BJ (cell line): ENCODE measurements around the gene ZC3H12A. TPM values are rescaled to one million over a fixed set of nuclear protein-coding genes. Genes with fewer than 3 reads are reported as not detected.

ENCODE experiments used
- CTCF ChIA-PET: fragments of 350-600 bp; formaldehyde crosslinking; extraction: SDS; loops from one replicate; lab custom pipeline; 2021; ENCODE audit warnings: antibody characterized with exemption, inconsistent platforms; lab: Yijun Ruan, JAX
- POLR2A ChIA-PET: fragments of 300-600 bp; sonication (Branson Sonifier 250); formaldehyde crosslinking; extraction: SDS; loops from one replicate; lab custom pipeline; 2021; ENCODE audit warnings: antibody characterized with exemption; lab: Charles Lee
- DNase-seq: peaks from one replicate; pipeline ENCODE4 v3.0.0-alpha.2; 2011; ENCODE audit warnings: low read depth
- H3K27me3 ChIP-seq: 2 replicates; pipeline ENCODE4 v1.6.0; 2011; ENCODE audit warnings: low read length; ENCODE audit not compliant: control insufficient read depth, insufficient read depth
- H3K36me3 ChIP-seq: 2 replicates; pipeline ENCODE4 v1.5.1; 2011; ENCODE audit warnings: low read length; ENCODE audit not compliant: control insufficient read depth, insufficient read depth
- H3K4me3 ChIP-seq: 2 replicates; pipeline ENCODE4 v1.5.1; 2011; ENCODE audit warnings: low read depth, mild to moderate bottlenecking, control low read depth, low read length
- CTCF ChIP-seq: IDR thresholded peaks from 2 replicates; pipeline ENCODE4 v1.5.1; 2011; ENCODE audit warnings: low read depth, mild to moderate bottlenecking, control low read depth, inconsistent platforms, low read length, moderate library complexity; ENCODE audit not compliant: insufficient read depth
- polyA plus RNA-seq: library from polyadenylated mRNA; depleted of rRNA; stranded (reverse); fragments of >200 nt; gene quantifications from 2 replicates; pipeline ENCODE4 v1.2.3, GENCODE V29; 2011

Gene ZC3H12A
- polyA plus RNA-seq, 1 experiment, result 8.9 TPM

DNA sequence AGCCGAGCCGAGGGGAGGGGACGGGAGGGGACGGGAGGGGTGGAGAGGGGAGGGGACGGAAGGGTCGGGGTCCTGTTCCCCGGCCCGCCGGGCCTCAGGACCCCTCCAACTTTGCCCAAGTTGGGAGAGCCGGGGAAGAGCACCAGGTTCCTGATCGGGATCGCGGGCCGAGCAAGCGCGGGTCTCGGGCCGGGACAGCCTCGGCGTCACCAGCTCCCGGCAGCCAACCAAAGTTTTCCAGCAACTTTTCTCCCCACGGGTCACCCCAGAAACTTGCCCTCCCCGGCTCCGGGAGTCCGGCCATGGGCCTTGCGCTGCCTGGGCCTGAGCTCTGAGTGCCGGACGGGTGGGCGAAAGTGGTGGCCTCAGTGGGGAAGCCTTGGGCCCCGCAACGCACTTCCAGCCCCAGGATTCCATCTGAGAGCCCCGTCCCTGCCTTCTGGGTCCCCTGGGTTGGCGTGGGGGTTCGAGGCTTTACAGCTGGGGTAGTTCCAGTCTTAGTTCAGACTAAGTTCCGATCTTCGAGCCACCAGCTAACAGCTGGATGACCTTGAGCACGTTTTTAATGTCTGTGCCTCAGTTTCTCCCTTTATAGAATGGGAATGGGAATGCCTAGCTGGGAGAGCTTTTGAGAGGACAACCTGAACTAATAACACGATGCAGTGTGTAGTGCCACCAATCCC lies 458 bp downstream of the ZC3H12A start:
- CTCF ChIA-PET, result interaction anchor here (0.5 to 10.0 kb wide), 4 partner anchors 8 to 207 kb away, joined by 3 to 116 read pairs (median 22); no protein-coding TSS in a partner anchor
- Histone ChIP-seq H3K4me3 (peak overlapping the region; percentile 75), H3K27me3 (no peaks in the 10 kb centered on the region), H3K36me3 (peaks cover 2% of the 10 kb centered on the region; the same call in 1 of the 2 replicates)
- POLR2A ChIA-PET, result interaction anchor here (1.0 kb wide), 1 partner anchor 40 kb away, joined by 5 read pairs; the partner anchor contains the start of gene MEAF6
- no peak for DNase-seq
- no peak for TF ChIP-seq CTCF

- CTCF ChIA-PET, result interaction anchor here (0.5 to 10.0 kb wide), 7 partner anchors 11 to 402 kb away, joined by 3 to 116 read pairs (median 4); partner anchors contain the start of gene MEAF6
- no peak for TF ChIP-seq CTCF
- POLR2A ChIA-PET, result interaction anchor here (1.0 kb wide), 1 partner anchor 39 kb away, joined by 5 read pairs; the partner anchor contains the start of gene MEAF6
- Histone ChIP-seq H3K36me3 (peaks cover 8% of the 10 kb centered on the region), H3K27me3 (no peaks in the 10 kb centered on the region), H3K4me3 (peak overlapping the region; percentile 75)
- no peak for DNase-seq
Observed at GRCh38 chr1:37475380-37476086, 1.2 kb downstream of the ZC3H12A start.

GRCh38 chr1:37476087-37476452 lies 1.7 kb downstream of the ZC3H12A start:
- Histone ChIP-seq H3K4me3 (peak overlapping the region; percentile 75), H3K27me3 (no peaks in the 10 kb centered on the region), H3K36me3 (peaks cover 13% of the 10 kb centered on the region)
- CTCF ChIA-PET, result interaction anchor here (0.5 to 10.0 kb wide), 7 partner anchors 11 to 402 kb away, joined by 3 to 116 read pairs (median 4); partner anchors contain the start of gene MEAF6
- no peak for DNase-seq
- no peak for TF ChIP-seq CTCF
- POLR2A ChIA-PET, result no interaction called here

DNA sequence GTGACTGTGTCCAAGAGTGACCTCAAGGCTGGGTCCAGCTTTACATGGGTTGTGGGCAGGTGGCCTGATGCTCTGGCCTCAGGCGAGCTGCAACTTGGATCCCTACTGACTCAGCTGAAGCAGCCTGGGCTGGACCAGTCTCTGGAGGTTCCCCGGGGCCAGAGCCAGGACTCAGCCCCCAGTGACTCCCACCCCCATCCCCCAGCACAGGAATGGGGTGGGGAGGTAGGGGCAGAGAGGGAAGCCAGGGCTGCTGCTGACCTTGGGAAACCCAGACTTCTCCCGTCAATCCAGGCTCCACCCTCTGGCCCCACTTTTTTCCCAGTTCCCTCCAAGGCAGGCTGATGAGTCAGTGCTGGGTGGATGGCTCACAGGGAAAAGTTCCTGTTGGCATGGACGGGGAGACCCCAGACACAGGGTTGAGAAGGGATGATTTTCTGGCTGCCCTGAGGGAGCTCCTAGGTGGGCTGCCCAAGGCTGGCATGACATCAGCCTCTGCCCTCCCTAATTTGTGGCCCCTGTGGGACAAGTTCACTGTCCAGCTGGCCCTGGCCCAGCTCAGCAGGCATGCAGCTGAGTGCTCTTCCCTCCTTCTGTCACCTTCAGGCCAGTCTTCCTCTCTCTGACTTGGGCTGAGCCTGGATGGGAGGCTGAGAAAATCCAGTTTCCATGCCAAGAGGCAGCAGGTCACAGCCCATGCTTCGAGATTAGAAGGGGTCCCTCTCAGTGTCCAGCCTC lies 2.2 kb downstream of the ZC3H12A start:
- Histone ChIP-seq H3K36me3 (peaks cover 19% of the 10 kb centered on the region), H3K4me3 (peak overlapping the region; percentile 75), H3K27me3 (no peaks in the 10 kb centered on the region)
- ChIA-PET CTCF (interaction anchor here (0.5 to 10.0 kb wide), 7 partner anchors 9 to 401 kb away, joined by 3 to 116 read pairs (median 4); partner anchors contain the start of gene MEAF6), POLR2A (no interaction called here)
- no peak for TF ChIP-seq CTCF
- DNase-seq, result no peak
